Stimulated activated CD4-positive, alpha-beta T cell treated with anti-CD3 and anti-CD28 coated beads, Interleukin-2, amount 100 ng/mL, for 24 hours (primary cell): ENCODE measurements around the gene ETV5.

Experiments
- DNase-seq, 2 donors: peaks; one replicate each; pipeline ENCODE4 v3.0.0-alpha.2; 2020

The ETV5 gene

DNA sequence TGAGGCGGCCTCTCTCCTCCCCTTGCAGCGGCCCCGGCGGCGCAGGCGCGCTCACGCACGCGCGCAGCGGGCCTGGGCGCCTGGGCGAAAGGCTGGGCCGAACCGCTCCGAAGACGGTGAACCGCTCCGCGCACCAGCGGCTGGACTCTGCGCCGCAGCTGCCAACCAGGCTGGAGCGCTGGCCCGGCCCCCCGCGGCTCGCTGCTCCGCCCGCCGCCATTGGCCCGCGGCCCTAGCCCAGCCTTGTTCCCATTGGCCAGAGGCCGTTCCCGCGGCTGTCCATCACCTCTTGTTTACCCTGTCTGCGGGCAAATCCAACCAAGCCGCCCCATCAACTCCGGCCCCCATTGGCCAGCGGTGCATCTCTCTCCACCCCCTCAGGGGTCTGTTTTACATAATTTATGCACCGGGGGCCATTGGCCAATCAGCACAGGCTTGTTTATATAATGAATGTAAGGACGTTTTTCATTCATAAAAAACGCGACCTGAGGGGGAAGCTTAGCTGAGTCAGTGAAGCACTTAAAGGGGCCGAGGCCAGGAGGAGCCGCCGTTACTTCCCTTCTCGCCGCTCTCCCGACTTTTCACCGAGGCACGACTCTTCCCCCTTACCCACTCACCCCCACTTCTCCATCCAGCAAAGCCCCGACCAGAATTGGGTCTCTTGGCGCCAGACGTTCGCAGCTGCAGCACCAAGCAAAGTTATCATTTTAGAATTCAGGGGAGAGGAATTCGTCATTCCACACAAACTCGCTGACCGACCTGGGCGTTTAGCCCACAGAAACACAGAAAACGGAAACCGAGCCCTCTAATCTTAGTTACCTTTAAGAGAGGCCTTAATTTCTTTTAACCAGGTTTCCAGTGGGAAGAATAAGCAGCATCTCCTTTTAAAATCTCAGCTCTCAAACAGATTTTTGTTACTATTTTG is at the start of gene ETV5:
ETV5 (minus strand) TSS at position 149 of the 925 bp plus-strand sequence. CDS start 3,221 bp downstream, outside the sequence.
- peak; percentile 92 to 93 for DNase-seq

GRCh38 chr3:186154641-186155040 is 45.8 kb upstream of the ETV5 start:
- no peak for DNase-seq

DNA sequence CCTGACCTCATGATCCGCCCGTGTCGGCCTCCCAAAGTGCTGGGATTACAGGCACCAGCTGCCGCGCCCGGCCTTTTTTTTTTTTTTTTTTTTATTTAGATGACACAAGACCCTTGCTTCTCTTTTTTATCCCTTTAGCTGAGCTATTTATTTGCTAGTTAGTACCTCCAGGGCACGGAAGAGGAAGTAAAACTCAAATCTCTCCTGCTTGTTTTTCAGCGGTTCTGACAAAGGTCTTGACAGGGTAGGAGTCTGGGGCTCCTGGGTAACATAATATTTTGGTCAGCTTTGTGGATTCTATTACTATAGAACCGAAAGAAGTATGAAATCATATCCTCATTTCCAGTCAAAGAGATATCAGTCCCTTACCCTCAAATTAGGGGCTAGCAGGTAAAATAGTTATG is 44.0 kb upstream of the ETV5 start:
- DNase-seq, result no peak

DNA sequence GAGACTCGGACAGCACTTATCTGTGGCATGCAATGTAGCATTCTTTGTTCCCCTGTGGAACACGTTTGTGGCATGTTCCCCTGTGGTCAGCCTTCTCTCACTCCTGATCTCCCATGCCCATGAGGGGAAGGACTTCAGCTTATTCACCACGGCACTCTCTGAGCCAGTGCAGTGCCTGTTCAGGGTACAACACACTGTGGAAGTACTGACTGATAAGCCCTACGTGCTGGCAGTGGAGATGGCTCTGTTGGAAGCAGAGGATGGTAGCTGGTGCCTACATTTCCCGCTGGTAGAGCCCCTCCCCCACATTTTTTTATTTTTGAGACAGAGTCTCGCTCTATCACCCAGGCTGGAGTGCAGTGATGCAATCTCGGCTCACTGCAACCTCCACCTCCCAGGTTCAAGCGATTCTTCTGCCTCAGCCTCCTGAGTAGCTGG is 43.5 kb upstream of the ETV5 start:
- DNase-seq, result no peak

GRCh38 chr3:186151077-186151971 is 42.4 kb upstream of the ETV5 start:
- DNase-seq, result no peak

GRCh38 chr3:186150041-186150830 is 41.3 kb upstream of the ETV5 start:
- DNase-seq, result no peak

DNA sequence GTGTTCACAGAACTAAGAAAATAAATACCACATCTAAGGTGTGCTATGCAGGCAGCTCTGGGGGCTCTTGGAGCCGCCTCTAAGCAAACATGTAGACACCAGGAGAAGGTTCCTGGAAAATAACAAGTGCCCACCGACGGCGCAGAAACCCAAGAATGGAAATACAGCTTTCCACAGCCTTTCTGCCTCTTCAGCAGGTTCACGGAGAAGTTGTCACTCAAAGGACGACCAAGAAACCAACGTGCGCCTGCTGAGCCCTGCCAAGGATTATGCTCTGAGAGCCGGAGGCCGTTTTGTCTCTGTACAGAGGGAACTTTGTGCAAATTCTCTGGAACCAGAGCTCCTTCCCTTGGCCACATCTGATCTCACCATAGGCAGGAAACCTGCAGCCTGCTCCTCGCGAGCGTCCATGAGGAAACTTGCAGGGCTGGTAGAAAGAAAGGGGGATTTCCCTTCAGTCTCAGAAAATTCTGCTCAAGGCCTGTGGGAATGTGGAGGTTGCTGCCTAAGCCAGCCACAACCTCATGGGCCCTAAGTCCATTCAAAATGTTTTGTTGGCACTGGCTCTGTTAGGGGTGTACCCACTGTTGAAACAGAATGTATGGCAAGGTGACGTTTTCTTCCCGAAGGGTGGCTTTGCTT is 40.6 kb upstream of the ETV5 start:
- no peak for DNase-seq

GRCh38 chr3:186144257-186144656 is 35.4 kb upstream of the ETV5 start:
- DNase-seq, result no peak

DNA sequence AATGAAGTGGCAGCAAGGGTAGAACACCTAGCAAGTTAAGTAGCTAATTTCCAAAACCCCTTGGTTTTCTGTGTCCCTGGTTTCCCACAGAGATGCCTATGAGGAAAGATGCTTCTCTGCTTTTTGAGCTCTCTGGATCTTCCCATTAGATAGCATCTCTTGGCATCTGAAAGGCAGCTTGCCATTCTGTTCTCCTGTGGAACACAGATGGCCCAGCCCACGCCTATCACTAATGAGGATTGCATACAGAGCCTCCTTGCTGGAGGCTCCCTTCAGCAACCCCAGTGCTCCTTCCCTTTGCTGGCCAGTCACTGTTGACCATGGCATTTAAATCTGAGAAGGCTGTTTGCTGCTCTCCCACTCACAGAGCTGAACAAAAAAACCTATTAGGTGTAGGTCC is 34.4 kb upstream of the ETV5 start:
- no peak for DNase-seq

GRCh38 chr3:186142393-186142932 is 33.6 kb upstream of the ETV5 start:
- DNase-seq, result no peak

GRCh38 chr3:186141790-186142189 is 32.9 kb upstream of the ETV5 start:
- DNase-seq, result no peak

DNA sequence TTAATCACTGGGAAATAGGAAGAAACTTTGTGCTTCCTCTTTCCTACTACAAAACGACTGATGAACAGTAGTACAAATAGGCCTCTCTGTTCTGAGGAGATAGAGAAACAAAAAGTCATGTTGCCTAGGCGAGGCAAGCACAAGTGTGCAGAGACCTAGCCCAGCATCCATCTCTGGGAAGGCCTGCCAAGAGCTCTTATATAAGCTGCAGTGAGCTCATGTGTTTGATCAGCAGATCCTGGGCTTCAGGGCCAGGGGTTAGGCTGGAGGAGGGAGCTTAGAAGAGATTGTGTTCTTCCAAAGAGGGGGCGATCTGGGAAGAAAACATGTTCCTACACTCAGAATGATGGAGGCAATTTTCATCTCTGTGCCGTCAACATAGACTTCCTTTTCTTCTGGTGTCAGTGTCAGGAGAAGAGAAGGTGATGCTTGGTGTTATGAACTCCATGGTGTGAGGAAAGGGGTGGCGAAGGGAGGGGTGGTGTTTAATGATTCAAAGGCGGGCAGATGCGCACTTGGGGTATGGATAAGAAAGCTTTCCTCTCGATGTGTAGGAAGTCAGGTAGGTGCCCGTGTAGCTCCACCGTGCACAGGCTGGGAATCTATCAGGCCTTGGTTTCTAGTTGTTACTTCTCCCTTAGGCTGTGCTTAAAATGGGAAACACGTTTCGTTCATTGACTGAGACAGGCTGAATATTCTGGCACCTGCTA is 29.5 kb upstream of the ETV5 start:
- no peak for DNase-seq

DNA sequence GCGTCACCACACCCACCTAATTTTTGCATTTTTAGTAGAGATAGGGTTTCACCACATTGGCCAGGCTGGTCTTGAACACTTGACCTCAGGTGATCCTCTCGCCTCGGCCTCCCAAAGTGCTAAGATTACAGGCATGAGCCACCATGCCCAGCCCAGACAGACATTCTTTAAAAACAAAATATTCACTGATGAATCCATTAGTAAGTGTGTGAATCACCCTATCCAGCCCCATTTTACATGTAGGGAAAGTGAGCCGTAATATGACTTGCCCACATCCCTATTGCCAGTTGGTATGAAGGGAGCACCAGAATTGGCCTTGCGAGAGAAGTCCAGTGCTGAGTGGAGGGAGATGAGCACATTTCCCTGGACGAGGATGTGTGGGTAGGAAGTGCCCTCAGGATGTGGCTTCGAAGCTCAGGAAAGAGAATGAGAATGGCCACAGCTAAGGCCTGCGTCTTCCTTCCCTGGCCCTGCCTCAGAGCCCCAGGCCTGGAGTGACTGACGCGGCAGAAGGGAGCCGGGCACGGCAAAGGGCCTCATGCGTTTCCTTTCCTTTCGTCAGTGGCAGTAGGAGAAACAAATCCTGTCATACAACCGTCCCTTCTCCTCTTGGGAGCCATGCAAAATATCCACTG is 28.3 kb upstream of the ETV5 start:
- DNase-seq, result no peak

DNA sequence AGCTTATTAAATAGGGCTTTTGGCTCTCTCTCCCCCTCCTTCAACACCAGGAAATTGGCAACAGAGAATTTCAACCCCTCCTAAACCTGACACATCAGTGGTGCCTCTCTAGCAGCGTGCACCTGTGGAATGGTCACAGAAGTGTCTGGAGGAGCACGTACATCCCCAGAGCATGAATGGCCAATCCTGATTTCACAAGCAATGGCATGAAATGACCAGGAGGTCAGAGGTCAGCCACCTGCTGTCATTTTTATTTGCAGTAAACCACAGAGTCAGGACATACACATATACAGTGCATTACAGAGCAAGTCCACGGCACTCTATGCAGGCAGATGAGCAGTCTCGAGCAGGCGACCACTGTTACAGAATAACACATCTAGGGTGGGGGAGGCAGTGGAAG is 25.1 kb upstream of the ETV5 start:
- no peak for DNase-seq

- no peak for DNase-seq
These were observed 23.6 kb upstream of the ETV5 start for GRCh38 chr3:186132487-186132886.

DNA sequence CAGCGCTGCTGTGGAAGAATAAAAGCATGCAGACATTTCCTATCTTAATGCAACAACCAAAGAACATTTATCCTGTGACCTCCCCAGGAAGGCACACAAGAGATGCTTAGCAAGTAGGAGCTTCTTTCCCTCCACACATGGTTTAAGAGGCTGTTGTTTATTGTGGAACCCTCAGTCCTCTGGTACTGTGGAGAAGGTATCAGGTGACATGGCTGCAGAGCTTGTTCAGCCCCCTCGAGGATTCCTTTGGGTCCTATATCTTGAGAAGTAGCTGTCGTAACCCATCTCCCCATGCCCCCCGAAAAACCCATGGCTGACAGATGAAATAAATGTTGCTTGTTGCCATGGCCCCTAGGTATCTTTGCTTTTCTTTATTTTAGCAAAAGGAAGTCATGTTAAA is 20.3 kb upstream of the ETV5 start:
- no peak for DNase-seq

DNA sequence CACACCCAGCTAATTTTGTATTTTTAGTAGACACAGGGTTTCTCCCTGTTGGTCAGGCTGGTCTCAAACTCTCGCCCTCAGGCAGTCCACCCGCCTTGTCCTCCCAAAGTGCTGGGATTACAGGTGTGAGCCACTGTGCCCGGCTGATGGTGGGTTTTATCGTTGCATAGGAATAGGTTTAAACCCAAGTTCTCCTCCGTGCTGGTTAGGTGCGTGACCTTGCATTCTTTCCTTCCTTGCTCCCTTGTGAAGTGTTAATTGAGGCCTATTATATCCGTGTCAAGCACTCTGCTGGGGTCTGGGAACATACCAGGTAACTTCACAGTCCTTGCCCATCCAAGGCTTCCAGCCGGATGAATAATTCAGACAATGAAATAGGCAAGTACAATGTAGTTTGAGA is 19.3 kb upstream of the ETV5 start:
- no peak for DNase-seq

- no peak for DNase-seq
These were observed 18.6 kb upstream of the ETV5 start for GRCh38 chr3:186127463-186127862.

DNA sequence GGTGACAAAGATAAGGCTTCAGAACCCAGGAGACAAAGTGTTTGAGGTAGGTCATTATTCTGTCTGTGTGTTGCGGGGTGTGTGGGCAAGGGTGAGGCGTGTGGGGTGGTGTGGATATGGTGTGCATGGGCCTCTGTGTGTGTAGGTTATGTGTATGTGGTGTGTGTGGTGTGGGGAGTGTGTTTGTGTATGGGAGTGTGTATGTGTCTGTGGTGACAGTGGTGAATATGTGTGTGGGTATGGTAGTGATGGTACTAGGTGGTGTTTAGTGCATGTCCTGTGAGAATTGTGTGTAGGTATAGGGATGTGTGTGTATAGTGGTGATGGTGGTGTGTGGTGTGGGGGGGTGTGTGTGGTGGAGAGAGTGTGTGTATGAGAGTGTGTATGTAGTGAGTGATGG is 16.2 kb upstream of the ETV5 start:
- no peak for DNase-seq

DNA sequence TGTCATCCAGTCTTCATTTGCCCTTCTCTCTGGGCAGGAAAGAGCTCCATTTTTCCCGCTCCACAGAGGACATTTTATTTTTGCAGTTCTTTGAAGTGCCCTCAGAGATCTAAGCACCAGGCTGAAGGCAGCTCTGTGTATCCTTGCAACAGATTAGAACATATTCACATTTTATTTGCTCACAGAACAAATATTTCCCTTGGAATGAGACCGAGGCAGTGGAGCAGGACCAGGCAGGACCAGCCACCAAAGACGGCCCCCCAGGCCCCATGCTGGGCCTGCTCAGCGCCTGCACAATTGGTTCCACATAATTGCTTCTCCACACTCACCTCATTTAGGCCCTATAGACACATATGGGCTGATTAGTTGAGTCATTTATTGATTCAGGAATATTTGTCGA is 15.7 kb upstream of the ETV5 start:
- DNase-seq, result no peak

DNA sequence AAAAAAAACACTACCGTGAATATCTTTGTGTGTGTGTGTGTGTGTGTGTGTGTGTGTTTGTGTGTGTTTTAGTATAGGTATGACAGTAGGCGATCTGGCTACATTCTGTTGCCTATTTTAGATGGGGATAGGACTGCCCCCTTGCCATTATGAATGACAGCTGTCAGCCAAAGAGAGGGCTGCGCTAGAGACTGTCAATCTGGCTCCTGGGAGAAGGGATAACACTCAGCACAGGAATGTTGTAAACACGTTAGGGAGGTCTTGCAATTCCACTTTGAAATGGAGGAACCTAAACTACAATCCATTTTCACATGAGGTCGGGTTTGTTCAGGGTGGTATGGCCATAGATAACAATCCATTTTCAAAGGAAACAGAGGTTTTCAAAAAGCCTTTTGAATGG is 14.1 kb upstream of the ETV5 start:
- no peak for DNase-seq
